ENCODE measurements around the gene MMP8. TPM values are rescaled to one million over a fixed set of nuclear protein-coding genes. Genes with fewer than 3 reads are reported as not detected.

Gene MMP8
- total and polyA plus RNA-seq, 8 donors: 0.05 to 0.15 (median 0.08) TPM; not detected in 5

- FAIRE-seq (no peak), DNase-seq (no peak), ATAC-seq (no peak)
- TF ChIP-seq CTCF (IDR thresholded peaks at IDR 0.05): no peak
- no peaks in the 10 kb centered on the region for H3K27me3 ChIP-seq
- H3K4me3 ChIP-seq: no peak overlapping the region
- no peaks in the 10 kb centered on the region for H3K4me1 ChIP-seq
- no peak overlapping the region for H3K27ac ChIP-seq
- intact Hi-C loops (cut with DNase I): no loop called here
- no peaks in the 10 kb centered on the region for H3K9me3 ChIP-seq
- H3K36me3 ChIP-seq: no peaks in the 10 kb centered on the region
Observed at GRCh38 chr11:102722821-102723220, 1.9 kb downstream of the MMP8 start.

GRCh38 chr11:102719620-102720277, 5.0 kb downstream of the MMP8 start:
- FAIRE-seq (no peak), ATAC-seq (no peak), DNase-seq (no peak)
- Histone ChIP-seq H3K27ac (no peak overlapping the region), H3K4me1 (no peaks in the 10 kb centered on the region), H3K36me3 (no peaks in the 10 kb centered on the region), H3K27me3 (no peaks in the 10 kb centered on the region), H3K4me3 (no peak overlapping the region), H3K9me3 (no peaks in the 10 kb centered on the region)
- 56 to 60% methylated on average over 4 of the region's 4 CpGs for WGBS, 2 donors
- intact Hi-C loops (cut with DNase I): no loop called here
- TF ChIP-seq CTCF (IDR thresholded peaks at IDR 0.05): no peak

- Histone ChIP-seq H3K27me3 (no peaks in the 10 kb centered on the region), H3K4me1 (no peaks in the 10 kb centered on the region), H3K4me3 (no peak overlapping the region), H3K27ac (no peak overlapping the region), H3K36me3 (no peaks in the 10 kb centered on the region), H3K9me3 (no peaks in the 10 kb centered on the region)
- no peak for TF ChIP-seq CTCF (IDR thresholded peaks at IDR 0.05)
- ATAC-seq: no peak
- no peak for FAIRE-seq
- intact Hi-C loops (cut with DNase I): no loop called here
- DNase-seq: no peak
Observed at GRCh38 chr11:102717280-102717679, 7.5 kb downstream of the MMP8 start.

- ATAC-seq (no peak), DNase-seq (no peak), FAIRE-seq (no peak)
- Histone ChIP-seq H3K27me3 (no peaks in the 10 kb centered on the region), H3K9me3 (no peaks in the 10 kb centered on the region), H3K4me3 (no peak overlapping the region), H3K4me1 (no peaks in the 10 kb centered on the region), H3K27ac (no peak overlapping the region), H3K36me3 (no peaks in the 10 kb centered on the region)
- TF ChIP-seq CTCF (IDR thresholded peaks at IDR 0.05): no peak
- intact Hi-C loops (cut with DNase I): no loop called here
- 75 to 83% methylated on average over 1 of the region's 1 CpG for WGBS, 2 donors
Observed at GRCh38 chr11:102716527-102716926, 8.2 kb downstream of the MMP8 start.

GRCh38 chr11:102712137-102712536, 12.6 kb downstream of the MMP8 start:
- peak in 1 of 4 donors; percentile 44 for ATAC-seq
- 57 to 64% methylated on average over 3 of the region's 3 CpGs for WGBS, 2 donors
- TF ChIP-seq CTCF (IDR thresholded peaks at IDR 0.05): no peak

More at GRCh38 chr11:102712137-102712536, 12.6 kb downstream of the MMP8 start:
- intact Hi-C loops (cut with DNase I): no loop called here
- H3K9me3 ChIP-seq: no peaks in the 10 kb centered on the region
- no peaks in the 10 kb centered on the region for H3K36me3 ChIP-seq
- FAIRE-seq: no peak
- no peaks in the 10 kb centered on the region for H3K27me3 ChIP-seq
- H3K4me1 ChIP-seq: no peaks in the 10 kb centered on the region
- DNase-seq: no peak
- H3K27ac ChIP-seq: no peak overlapping the region
- no peak overlapping the region for H3K4me3 ChIP-seq

All from pancreas (tissue), 10 donors.